Glutamatergic neuron (in vitro differentiated cells): ENCODE data around the gene DHX38. TPM values are rescaled to one million over a fixed set of nuclear protein-coding genes. Genes with fewer than 3 reads are reported as not detected.
A peak's percentile ranks its signal among the peaks of the same experiment; 100 is the strongest.

Source experiments
- DNase-seq: peaks from one replicate; pipeline ENCODE4 v3.0.0; 2022
- H3K27ac Mint-ChIP-seq: one replicate; pipeline ENCODE4 v1.8.0; 2020; ENCODE audit warnings: mild to moderate bottlenecking, mixed read lengths, inconsistent platforms; ENCODE audit not compliant: unreplicated experiment
- H3K27me3 Mint-ChIP-seq: one replicate; pipeline ENCODE4 v1.8.0; 2020; ENCODE audit warnings: mild to moderate bottlenecking, moderate library complexity, mixed read lengths, inconsistent platforms; ENCODE audit not compliant: unreplicated experiment
- H3K36me3 Mint-ChIP-seq: one replicate; pipeline ENCODE4 v1.8.0; 2020; ENCODE audit warnings: mild to moderate bottlenecking, mixed read lengths, inconsistent platforms; ENCODE audit not compliant: unreplicated experiment
- H3K4me1 Mint-ChIP-seq: one replicate; pipeline ENCODE4 v1.8.0; 2020; ENCODE audit warnings: mild to moderate bottlenecking, low read depth, mixed read lengths, inconsistent platforms; ENCODE audit not compliant: unreplicated experiment
- H3K4me3 Mint-ChIP-seq: one replicate; pipeline ENCODE4 v1.8.0; 2020; ENCODE audit warnings: mild to moderate bottlenecking, mixed read lengths, inconsistent platforms; ENCODE audit not compliant: unreplicated experiment
- H3K9me3 Mint-ChIP-seq: one replicate; pipeline ENCODE4 v1.8.0; 2020; ENCODE audit warnings: mild to moderate bottlenecking, moderate library complexity, mixed read lengths, inconsistent platforms; ENCODE audit not compliant: unreplicated experiment
- total RNA-seq: library from RNA; stranded (reverse); fragmentation: NEBNext Ultra II Directional; extraction: Animal tissue kit (Norgen Biotek cat#: 25700); gene quantifications from one replicate; pipeline ENCODE4 v1.2.1, GENCODE V29; 2021; ENCODE audit not compliant: unreplicated experiment
- TF ChIP-seq, protein P1 (sequence below): fragments of 200-600 bp; sonication (generic); IDR thresholded peaks from one replicate; pipeline ENCODE4 v1.5.0; 2021; ENCODE audit not compliant: partially characterized antibody, unreplicated experiment

The DHX38 gene
- total RNA-seq, 1 donor from 2014 or later, result 86.5 TPM

DNA sequence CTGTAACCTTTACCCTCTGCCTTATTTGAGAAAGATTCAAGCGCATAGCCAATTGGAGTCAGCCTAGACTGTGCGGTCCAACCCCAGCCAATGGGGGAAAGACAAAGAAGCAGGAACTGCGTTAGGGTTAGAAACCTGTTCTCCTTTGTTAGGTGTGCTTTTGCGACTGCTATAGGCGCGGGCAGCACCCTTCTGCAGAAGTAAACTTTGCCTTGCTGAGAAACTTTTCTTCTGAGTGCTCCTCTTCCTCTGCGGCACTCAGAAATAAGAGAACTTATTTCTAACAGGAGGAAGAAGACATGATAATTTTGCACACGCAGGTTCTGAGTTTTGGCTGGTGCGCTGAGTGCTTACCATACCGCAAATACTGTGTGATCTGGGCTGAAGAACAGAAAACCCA is 9.2 kb upstream of the DHX38 start:
- Mint-ChIP-seq H3K27me3 (no peaks in the 10 kb centered on the region), H3K9me3 (peaks cover 2% of the 10 kb centered on the region), H3K4me1 (no peaks in the 10 kb centered on the region), H3K4me3 (no peak overlapping the region), H3K27ac (no peak overlapping the region), H3K36me3 (peaks cover 12% of the 10 kb centered on the region)
- no peak for DNase-seq
- TF ChIP-seq, protein P1, sequence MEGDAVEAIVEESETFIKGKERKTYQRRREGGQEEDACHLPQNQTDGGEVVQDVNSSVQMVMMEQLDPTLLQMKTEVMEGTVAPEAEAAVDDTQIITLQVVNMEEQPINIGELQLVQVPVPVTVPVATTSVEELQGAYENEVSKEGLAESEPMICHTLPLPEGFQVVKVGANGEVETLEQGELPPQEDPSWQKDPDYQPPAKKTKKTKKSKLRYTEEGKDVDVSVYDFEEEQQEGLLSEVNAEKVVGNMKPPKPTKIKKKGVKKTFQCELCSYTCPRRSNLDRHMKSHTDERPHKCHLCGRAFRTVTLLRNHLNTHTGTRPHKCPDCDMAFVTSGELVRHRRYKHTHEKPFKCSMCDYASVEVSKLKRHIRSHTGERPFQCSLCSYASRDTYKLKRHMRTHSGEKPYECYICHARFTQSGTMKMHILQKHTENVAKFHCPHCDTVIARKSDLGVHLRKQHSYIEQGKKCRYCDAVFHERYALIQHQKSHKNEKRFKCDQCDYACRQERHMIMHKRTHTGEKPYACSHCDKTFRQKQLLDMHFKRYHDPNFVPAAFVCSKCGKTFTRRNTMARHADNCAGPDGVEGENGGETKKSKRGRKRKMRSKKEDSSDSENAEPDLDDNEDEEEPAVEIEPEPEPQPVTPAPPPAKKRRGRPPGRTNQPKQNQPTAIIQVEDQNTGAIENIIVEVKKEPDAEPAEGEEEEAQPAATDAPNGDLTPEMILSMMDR, result no peak

- H3K27me3 Mint-ChIP-seq, result no peaks in the 10 kb centered on the region
- H3K9me3 Mint-ChIP-seq, result peaks cover 2% of the 10 kb centered on the region
- H3K4me1 Mint-ChIP-seq, result no peaks in the 10 kb centered on the region
- H3K27ac Mint-ChIP-seq, result no peak overlapping the region
- TF ChIP-seq, protein P1, result no peak
- DNase-seq, result no peak
- peaks cover 12% of the 10 kb centered on the region for H3K36me3 Mint-ChIP-seq
- H3K4me3 Mint-ChIP-seq, result no peak overlapping the region
These were observed 8.6 kb upstream of the DHX38 start for GRCh38 chr16:72085002-72085401.

DNA sequence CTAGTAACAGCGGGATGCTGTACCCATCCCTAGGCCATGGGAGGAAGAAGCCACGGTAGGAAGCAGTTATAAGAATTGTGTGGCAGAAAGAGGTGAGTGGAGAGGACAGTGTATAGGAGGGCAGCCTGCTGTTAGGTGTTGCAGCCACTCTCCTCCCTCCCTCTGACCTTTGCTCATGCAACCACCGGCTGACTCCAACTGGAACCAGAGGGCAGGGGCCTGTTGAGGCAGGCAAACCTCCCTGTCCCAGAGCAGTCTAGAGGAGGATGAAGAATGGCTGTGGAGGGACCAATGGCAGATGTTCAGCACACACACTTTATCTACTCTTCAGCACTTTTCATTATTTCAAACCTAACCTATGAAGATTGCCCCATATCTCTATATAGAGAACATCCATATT is 2.4 kb upstream of the DHX38 start:
- DNase-seq, result no peak
- no peaks in the 10 kb centered on the region for H3K9me3 Mint-ChIP-seq
- H3K27me3 Mint-ChIP-seq, result peaks cover 2% of the 10 kb centered on the region
- peaks cover 11% of the 10 kb centered on the region for H3K4me1 Mint-ChIP-seq
- H3K36me3 Mint-ChIP-seq, result no peaks in the 10 kb centered on the region
- TF ChIP-seq, protein P1, result no peak
- no peak overlapping the region for H3K27ac Mint-ChIP-seq
- no peak overlapping the region for H3K4me3 Mint-ChIP-seq

DNA sequence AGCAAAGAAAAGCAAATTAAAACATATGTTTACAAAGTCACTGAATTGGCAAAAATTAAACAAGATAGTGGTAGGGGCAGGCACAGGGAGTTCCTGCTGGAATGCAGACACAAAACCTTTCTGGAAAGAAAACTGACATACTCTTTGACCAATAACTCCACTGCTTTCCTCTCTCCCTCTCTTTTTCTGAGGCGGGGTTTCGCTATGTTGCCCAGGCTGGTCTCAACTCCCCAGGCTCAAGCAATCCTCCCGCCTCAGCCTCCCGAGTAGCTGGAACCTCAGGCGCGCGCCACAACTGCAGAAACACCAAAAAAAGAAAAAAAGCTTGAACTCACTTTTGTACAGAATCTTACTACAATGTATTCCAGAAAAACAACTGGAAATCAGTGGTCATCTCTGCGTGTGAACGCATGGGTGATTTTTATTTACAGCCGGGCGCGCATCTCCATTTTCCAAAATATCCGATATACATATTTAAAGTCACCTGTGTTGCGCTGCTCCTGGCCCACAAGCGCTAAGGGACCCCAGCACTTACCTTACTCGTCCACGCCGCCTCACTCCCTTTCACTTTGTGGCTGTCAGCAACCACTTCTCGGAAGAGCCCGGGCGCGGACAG is 707 bp upstream of the DHX38 start:
- Mint-ChIP-seq H3K4me1 (peaks cover 11% of the 10 kb centered on the region), H3K9me3 (no peaks in the 10 kb centered on the region), H3K36me3 (peaks cover 6% of the 10 kb centered on the region), H3K4me3 (peak overlapping the region; percentile 98), H3K27me3 (peaks cover 2% of the 10 kb centered on the region), H3K27ac (peak overlapping the region; percentile 94)
- TF ChIP-seq, protein P1, result no peak
- DNase-seq, result no peak

GRCh38 chr16:72094266-72094610 is 591 bp downstream of the DHX38 start:
- H3K27ac Mint-ChIP-seq, result peak overlapping the region; percentile 94
- H3K36me3 Mint-ChIP-seq, result peaks cover 6% of the 10 kb centered on the region
- TF ChIP-seq, protein P1, result no peak
- H3K9me3 Mint-ChIP-seq, result no peaks in the 10 kb centered on the region
- H3K4me1 Mint-ChIP-seq, result peaks cover 11% of the 10 kb centered on the region
- no peak for DNase-seq
- H3K27me3 Mint-ChIP-seq, result peaks cover 2% of the 10 kb centered on the region
- peak overlapping the region; percentile 98 for H3K4me3 Mint-ChIP-seq
